Osteocyte (in vitro differentiated cells): Measurements from ENCODE around the gene IER5L. TPM values are rescaled to one million over a fixed set of nuclear protein-coding genes. Genes with fewer than 3 reads are reported as not detected.
A peak's percentile ranks its signal among the peaks of the same experiment; 100 is the strongest.

Experiments used
- DNase-seq: peaks from one replicate; pipeline ENCODE4 v3.0.0; 2021; ENCODE audit warnings: mixed read lengths; ENCODE audit not compliant: unreplicated experiment; ENCODE audit errors: extremely low spot score
- H3K27ac Mint-ChIP-seq: one replicate; pipeline ENCODE4 v1.8.0; 2021; ENCODE audit warnings: mild to moderate bottlenecking, mixed read lengths; ENCODE audit not compliant: unreplicated experiment
- H3K27me3 Mint-ChIP-seq: one replicate; pipeline ENCODE4 v1.8.0; 2021; ENCODE audit warnings: mixed read lengths; ENCODE audit not compliant: unreplicated experiment
- H3K36me3 Mint-ChIP-seq: one replicate; pipeline ENCODE4 v1.8.0; 2021; ENCODE audit warnings: mixed read lengths; ENCODE audit not compliant: unreplicated experiment
- H3K4me1 Mint-ChIP-seq: one replicate; pipeline ENCODE4 v1.8.0; 2021; ENCODE audit warnings: mixed read lengths; ENCODE audit not compliant: unreplicated experiment
- H3K4me3 Mint-ChIP-seq: one replicate; pipeline ENCODE4 v1.8.0; 2021; ENCODE audit warnings: mild to moderate bottlenecking, moderate library complexity, mixed read lengths; ENCODE audit not compliant: unreplicated experiment
- H3K9me3 Mint-ChIP-seq: one replicate; pipeline ENCODE4 v1.8.0; 2021; ENCODE audit warnings: mixed read lengths; ENCODE audit not compliant: unreplicated experiment
- CTCF ChIP-seq: fragments of 200-600 bp; sonication (generic); IDR thresholded peaks from 2 replicates; pipeline ENCODE4 v1.5.0; 2021; ENCODE audit warnings: antibody characterized with exemption, mild to moderate bottlenecking, moderate library complexity
- total RNA-seq: library from RNA; stranded (reverse); gene quantifications from 2 replicates; pipeline ENCODE4 v1.2.1, GENCODE V29; 2021

Gene IER5L
- total RNA-seq, 1 donor from 2014 or later, result 60.8 TPM

- Mint-ChIP-seq H3K27me3 (no peaks in the 10 kb centered on the region), H3K4me1 (peaks cover 88% of the 10 kb centered on the region), H3K4me3 (peak overlapping the region; percentile 14), H3K9me3 (no peaks in the 10 kb centered on the region), H3K27ac (peak overlapping the region; percentile 100), H3K36me3 (peaks cover 5% of the 10 kb centered on the region)
- no peak for TF ChIP-seq CTCF
- no peak for DNase-seq
These were observed 35.7 kb downstream of the IER5L start for GRCh38 chr9:129142138-129142935.

- Mint-ChIP-seq H3K36me3 (peaks cover 7% of the 10 kb centered on the region), H3K9me3 (no peaks in the 10 kb centered on the region), H3K4me3 (peak overlapping the region; percentile 74), H3K27ac (peak overlapping the region; percentile 100), H3K4me1 (peaks cover 83% of the 10 kb centered on the region), H3K27me3 (no peaks in the 10 kb centered on the region)
- DNase-seq, result no peak
- TF ChIP-seq CTCF, result no peak
These were observed 36.7 kb downstream of the IER5L start for GRCh38 chr9:129141066-129142041.

GRCh38 chr9:129140397-129141065, 37.5 kb downstream of the IER5L start:
- Mint-ChIP-seq H3K27me3 (no peaks in the 10 kb centered on the region), H3K4me1 (peaks cover 75% of the 10 kb centered on the region), H3K9me3 (no peaks in the 10 kb centered on the region), H3K36me3 (peaks cover 7% of the 10 kb centered on the region), H3K27ac (peak overlapping the region; percentile 100), H3K4me3 (peak overlapping the region; percentile 74)
- TF ChIP-seq CTCF, result no peak
- DNase-seq, result no peak

- peak overlapping the region; percentile 74 for H3K4me3 Mint-ChIP-seq
These were observed 38.1 kb downstream of the IER5L start for GRCh38 chr9:129139993-129140396.

More at GRCh38 chr9:129139993-129140396, 38.1 kb downstream of the IER5L start:
- Mint-ChIP-seq H3K9me3 (no peaks in the 10 kb centered on the region), H3K27me3 (no peaks in the 10 kb centered on the region), H3K4me1 (peaks cover 70% of the 10 kb centered on the region), H3K36me3 (peaks cover 9% of the 10 kb centered on the region), H3K27ac (peak overlapping the region; percentile 100)
- TF ChIP-seq CTCF, result no peak
- DNase-seq, result peak; percentile 97
